GM19351 (cell line): Measurements from ENCODE around the gene PLCD1.
A peak's percentile ranks its signal among the peaks of the same experiment; 100 is the strongest.
"Not testable (repeated sequence)": the region's sequence is repeated elsewhere in the genome, so short reads cannot be mapped to it uniquely, and the experiment has no call there.

Source experiments
- ATAC-seq: cut with Tn5 transposase; IDR thresholded peaks from one replicate; pipeline ENCODE4 v1.9.1; 2021; ENCODE audit warnings: mild to moderate bottlenecking, moderate library complexity; ENCODE audit not compliant: unreplicated experiment

The PLCD1 gene

GRCh38 chr3:37988376-37988775 is 41.1 kb downstream of the PLCD1 start:
- not testable (repeated sequence) for ATAC-seq

- no peak for ATAC-seq
Measured at GRCh38 chr3:37987751-37988179, 41.7 kb downstream of the PLCD1 start.

- ATAC-seq, result no peak
Measured at GRCh38 chr3:37987315-37987697, 42.1 kb downstream of the PLCD1 start.

- ATAC-seq, result no peak
Measured at GRCh38 chr3:37986479-37987314, 42.7 kb downstream of the PLCD1 start.

GRCh38 chr3:37985637-37986320 is 43.7 kb downstream of the PLCD1 start:
- ATAC-seq, result no peak

- ATAC-seq, result no peak
Measured at GRCh38 chr3:37984596-37984995, 44.8 kb downstream of the PLCD1 start.

GRCh38 chr3:37984051-37984450 is 45.4 kb downstream of the PLCD1 start:
- ATAC-seq, result no peak

GRCh38 chr3:37982331-37982730 is 47.1 kb downstream of the PLCD1 start:
- ATAC-seq, result no peak

GRCh38 chr3:37981348-37981664 is 48.1 kb downstream of the PLCD1 start:
- no peak for ATAC-seq

- no peak for ATAC-seq
Measured at GRCh38 chr3:37980462-37981347, 48.7 kb downstream of the PLCD1 start.

GRCh38 chr3:37979541-37980461 is 49.6 kb downstream of the PLCD1 start:
- ATAC-seq, result no peak

- peak; percentile 96 for ATAC-seq
Measured at GRCh38 chr3:37974121-37975083, 55.0 kb downstream of the PLCD1 start.

- ATAC-seq, result no peak
Measured at GRCh38 chr3:37973246-37974054, 56.0 kb downstream of the PLCD1 start.

GRCh38 chr3:37972056-37972455 is 57.4 kb downstream of the PLCD1 start:
- ATAC-seq, result not testable (repeated sequence)

GRCh38 chr3:37971467-37971866 is 58.0 kb downstream of the PLCD1 start:
- no peak for ATAC-seq

- ATAC-seq, result no peak
Measured at GRCh38 chr3:37970802-37971201, 58.6 kb downstream of the PLCD1 start.

- no peak for ATAC-seq
Measured at GRCh38 chr3:37969596-37970100, 59.8 kb downstream of the PLCD1 start.
